ENCODE measurements around the gene CSNK1G2. TPM values are rescaled to one million over a fixed set of nuclear protein-coding genes. Genes with fewer than 3 reads are reported as not detected.

CSNK1G2 gene
- total RNA-seq, 1 donor from 2014 or later = 24.3 TPM

- no peak for ATAC-seq (ENCODE audit: poor library complexity)
- intact Hi-C loops (cut with DNase I) = no loop called here
- no peak for DNase-seq
Measured at GRCh38 chr19:1956122-1956494, 15.1 kb downstream of the CSNK1G2 start.

- peak; percentile 68 for ATAC-seq (ENCODE audit: poor library complexity)
- intact Hi-C loops (cut with DNase I) = no loop called here
- no peak for DNase-seq
Measured at GRCh38 chr19:1956868-1957492, 16.0 kb downstream of the CSNK1G2 start.

- DNase-seq (no peak), ATAC-seq (ENCODE audit: poor library complexity) (no peak)
- intact Hi-C loops (cut with DNase I) = no loop called here
Measured at GRCh38 chr19:1957562-1958248, 16.7 kb downstream of the CSNK1G2 start.

- intact Hi-C loops (cut with DNase I) = no loop called here
- no peak for ATAC-seq (ENCODE audit: poor library complexity)
Measured at GRCh38 chr19:1959928-1960589, 19.1 kb downstream of the CSNK1G2 start.

GRCh38 chr19:1961000-1961883 is 20.3 kb downstream of the CSNK1G2 start:
- ATAC-seq (ENCODE audit: poor library complexity) (no peak), DNase-seq (no peak)
- intact Hi-C loops (cut with DNase I) = no loop called here

More at GRCh38 chr19:1959928-1960589, 19.1 kb downstream of the CSNK1G2 start:
- no peak for DNase-seq

GRCh38 chr19:1962674-1963073 is 21.7 kb downstream of the CSNK1G2 start:
- no peak for ATAC-seq (ENCODE audit: poor library complexity)
- intact Hi-C loops (cut with DNase I) = no loop called here

GRCh38 chr19:1967087-1967608 is 26.2 kb downstream of the CSNK1G2 start:
- ATAC-seq (ENCODE audit: poor library complexity) (no peak), DNase-seq (no peak)
- intact Hi-C loops (cut with DNase I) = no loop called here

More at GRCh38 chr19:1962674-1963073, 21.7 kb downstream of the CSNK1G2 start:
- no peak for DNase-seq

- DNase-seq (no peak), ATAC-seq (ENCODE audit: poor library complexity) (peak; percentile 11)
- intact Hi-C loops (cut with DNase I) = no loop called here
Measured at GRCh38 chr19:1968279-1969175, 27.6 kb downstream of the CSNK1G2 start.

- DNase-seq (no peak), ATAC-seq (ENCODE audit: poor library complexity) (no peak)
- intact Hi-C loops (cut with DNase I) = no loop called here
Measured at GRCh38 chr19:1969176-1970002, 28.4 kb downstream of the CSNK1G2 start.

GRCh38 chr19:1970003-1970805 is 29.2 kb downstream of the CSNK1G2 start:
- intact Hi-C loops (cut with DNase I) = no loop called here
- ATAC-seq (ENCODE audit: poor library complexity) (no peak), DNase-seq (no peak)

- peak; percentile 6 for ATAC-seq (ENCODE audit: poor library complexity)
- intact Hi-C loops (cut with DNase I) = no loop called here
- no peak for DNase-seq
Measured at GRCh38 chr19:1970806-1971502, 30.0 kb downstream of the CSNK1G2 start.

- no peak for DNase-seq
- intact Hi-C loops (cut with DNase I) = no loop called here
- ATAC-seq (ENCODE audit: poor library complexity) = no peak
Measured at GRCh38 chr19:1974381-1975161, 33.6 kb downstream of the CSNK1G2 start.

- DNase-seq = no peak
- ATAC-seq (ENCODE audit: poor library complexity) = no peak
- intact Hi-C loops (cut with DNase I) = no loop called here
Measured at GRCh38 chr19:1975162-1975480, 34.1 kb downstream of the CSNK1G2 start.

GRCh38 chr19:1977120-1977519 is 36.1 kb downstream of the CSNK1G2 start:
- intact Hi-C loops (cut with DNase I) = no loop called here
- DNase-seq (no peak), ATAC-seq (ENCODE audit: poor library complexity) (no peak)

- intact Hi-C loops (cut with DNase I) = no loop called here
- ATAC-seq (ENCODE audit: poor library complexity) = no peak
- no peak for DNase-seq
Measured at GRCh38 chr19:1978346-1978894, 37.4 kb downstream of the CSNK1G2 start.
